GM18499 (cell line): ENCODE measurements around the gene ADGRL2.
A peak's percentile ranks its signal among the peaks of the same experiment; 100 is the strongest.

ENCODE experiments used
- ATAC-seq: cut with Tn5 transposase; IDR thresholded peaks from one replicate; pipeline ENCODE4 v1.9.1; 2021; ENCODE audit warnings: moderate number of reproducible peaks; ENCODE audit not compliant: insufficient read depth, unreplicated experiment

Gene ADGRL2

GRCh38 chr1:81800695-81801650, at the start of gene ADGRL2:
ADGRL2 (plus strand) TSS chr1:81800934; CDS start chr1:81836985, 36,051 bp downstream.
- peak; percentile 48 for ATAC-seq

GRCh38 chr1:81752840-81753239, 47.9 kb upstream of the ADGRL2 start:
- no peak for ATAC-seq

DNA sequence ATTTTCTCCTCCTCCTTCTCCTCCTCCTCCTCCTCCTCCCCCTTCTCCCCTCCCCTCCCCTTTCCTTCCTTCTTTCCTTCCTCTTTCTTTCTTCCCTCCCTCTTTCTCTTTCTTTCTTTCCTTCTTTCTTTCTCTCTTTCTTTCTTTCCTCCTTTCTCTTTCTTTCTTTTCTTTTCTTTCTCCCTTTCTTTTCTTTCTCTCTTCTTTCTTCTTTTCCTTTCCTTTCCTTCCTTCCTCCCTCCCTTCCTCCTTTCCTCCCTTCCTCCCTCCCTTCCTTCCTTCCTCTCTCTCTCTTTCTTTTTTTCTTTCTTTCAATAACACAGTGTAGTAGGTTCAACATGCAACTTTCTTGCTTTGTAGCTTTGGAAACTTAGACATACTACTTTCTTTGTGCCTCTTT, 46.3 kb upstream of the ADGRL2 start:
- ATAC-seq = no peak

GRCh38 chr1:81756872-81757271, 43.9 kb upstream of the ADGRL2 start:
- ATAC-seq = no peak

DNA sequence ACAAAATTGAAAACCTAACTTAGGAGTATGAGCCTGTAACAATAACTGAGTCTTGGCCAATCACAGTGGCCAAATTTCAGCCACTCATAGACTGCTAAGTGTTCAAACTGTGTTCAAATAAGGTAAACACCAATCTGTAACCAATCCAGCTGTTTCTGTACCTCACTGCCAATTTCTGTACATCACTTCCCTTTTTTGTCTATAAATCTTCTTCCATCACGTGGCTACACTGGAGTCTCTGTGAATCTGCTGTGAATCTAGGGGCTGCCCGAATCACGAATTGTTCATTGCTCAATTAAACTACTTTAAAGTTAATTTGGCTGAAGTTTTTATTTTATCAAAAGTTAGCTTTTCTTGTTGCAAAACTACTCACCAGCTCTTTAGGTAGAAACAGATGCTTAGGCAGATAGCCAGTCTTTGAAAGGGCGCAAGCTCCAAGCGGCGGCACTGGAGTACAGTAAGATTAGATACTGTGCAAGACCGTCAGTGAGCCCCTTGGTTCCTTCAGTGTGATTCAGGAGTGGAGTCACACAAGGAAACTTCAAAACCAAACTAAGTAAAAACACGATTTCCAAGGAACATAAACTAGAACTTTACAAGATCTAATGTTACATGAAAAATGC, 43.2 kb upstream of the ADGRL2 start:
- no peak for ATAC-seq

DNA sequence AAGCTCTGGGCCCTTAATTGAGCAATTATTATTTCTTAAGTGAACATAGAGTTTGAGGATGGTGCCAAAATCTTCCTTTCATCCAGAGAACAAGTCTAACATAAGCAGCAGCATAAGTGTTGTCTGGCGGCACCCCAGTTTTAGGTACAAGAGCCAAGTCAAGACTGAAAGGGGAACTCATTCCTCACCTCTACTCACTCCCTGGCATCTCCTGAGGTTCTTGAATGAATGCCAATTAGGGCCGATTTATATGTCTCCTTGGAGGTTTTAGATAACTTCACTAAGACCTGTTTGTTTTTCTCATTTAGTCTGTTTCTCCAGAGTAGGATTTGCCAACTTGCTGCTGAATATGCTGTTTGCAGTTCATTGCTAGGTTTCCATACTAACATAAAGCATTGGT, 42.6 kb upstream of the ADGRL2 start:
- ATAC-seq = no peak

- ATAC-seq = no peak
Observed at GRCh38 chr1:81760477-81761097, 40.1 kb upstream of the ADGRL2 start.

- ATAC-seq = no peak
Observed at GRCh38 chr1:81775510-81775909, 25.2 kb upstream of the ADGRL2 start.

- ATAC-seq = no peak
Observed at GRCh38 chr1:81780705-81781454, 19.9 kb upstream of the ADGRL2 start.

DNA sequence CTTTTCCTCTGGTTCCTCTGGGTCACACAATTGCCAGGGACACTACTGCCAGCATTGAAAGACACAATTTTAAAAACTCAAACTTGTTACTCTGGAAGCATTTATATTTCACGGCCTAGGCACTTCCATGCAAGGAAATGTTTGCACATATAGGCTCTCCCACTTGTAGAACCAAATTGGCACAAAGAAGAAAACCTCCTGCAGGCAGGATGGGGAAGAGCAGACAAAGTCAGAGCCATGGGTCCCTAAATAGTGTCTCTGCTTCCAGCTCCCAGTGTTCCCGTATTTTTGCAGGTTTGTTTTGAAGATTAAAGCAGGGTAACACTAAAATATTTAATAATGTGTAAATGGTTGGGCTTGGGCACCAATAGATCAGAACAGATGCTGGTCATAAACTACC, 19.0 kb upstream of the ADGRL2 start:
- no peak for ATAC-seq

DNA sequence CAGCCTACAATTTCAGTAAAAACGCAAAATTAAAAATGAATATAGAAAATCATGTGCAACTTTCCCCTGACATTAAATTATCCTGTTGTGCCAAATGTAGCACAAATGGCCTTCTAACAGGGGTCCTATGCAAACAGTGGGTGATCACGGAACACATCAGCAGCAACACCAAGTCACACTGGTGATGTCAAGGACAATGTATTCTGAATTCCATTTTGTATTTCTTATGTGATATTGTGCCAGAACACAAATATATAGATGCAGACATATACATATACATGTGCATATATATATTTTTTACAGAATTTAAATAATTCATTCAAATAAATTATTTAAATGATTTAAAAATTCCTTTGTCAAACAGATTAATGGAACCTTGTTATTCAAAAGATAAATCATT, 8.6 kb upstream of the ADGRL2 start:
- ATAC-seq = no peak

- ATAC-seq = no peak
Observed at GRCh38 chr1:81797701-81798100, 3.0 kb upstream of the ADGRL2 start.

DNA sequence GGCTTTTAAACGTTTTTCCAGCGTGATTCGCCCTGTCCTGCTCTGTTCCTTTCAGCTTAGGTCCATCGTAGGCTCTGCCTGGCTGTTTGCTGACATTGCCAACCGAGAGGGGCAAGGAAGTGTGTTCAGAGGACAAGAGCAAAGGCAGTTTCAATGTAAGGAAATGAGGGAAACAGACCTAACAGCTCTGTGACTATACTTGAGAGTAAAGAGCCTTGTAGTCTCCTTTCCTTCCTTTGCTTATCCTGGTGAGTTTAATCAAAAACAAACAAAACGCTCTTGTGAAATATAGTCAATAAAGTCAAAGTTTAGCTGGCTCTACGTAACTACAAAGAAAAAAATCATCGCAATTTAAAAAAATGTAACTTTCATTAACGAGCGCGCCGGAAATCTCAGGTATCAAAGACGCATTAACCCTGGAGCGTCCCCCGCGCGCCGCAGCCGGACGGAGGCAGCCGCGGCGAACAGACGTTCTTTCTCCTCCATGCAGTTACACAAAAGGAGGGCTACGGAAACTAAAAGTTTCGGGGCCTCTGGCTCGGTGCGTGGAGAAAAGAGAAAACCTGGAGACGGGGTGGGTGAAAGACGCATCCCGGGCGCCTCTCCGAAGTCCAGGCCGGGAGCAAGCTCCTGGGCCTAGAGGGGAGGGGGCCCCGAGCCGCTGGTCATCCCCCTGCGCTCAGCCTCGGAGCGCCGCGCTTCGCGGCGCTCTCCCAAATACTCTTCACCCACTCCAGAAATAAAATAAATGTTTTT, 617 bp upstream of the ADGRL2 start:
- ATAC-seq = no peak

GRCh38 chr1:81801651-81802456, 1.1 kb downstream of the ADGRL2 start:
- ATAC-seq = no peak

DNA sequence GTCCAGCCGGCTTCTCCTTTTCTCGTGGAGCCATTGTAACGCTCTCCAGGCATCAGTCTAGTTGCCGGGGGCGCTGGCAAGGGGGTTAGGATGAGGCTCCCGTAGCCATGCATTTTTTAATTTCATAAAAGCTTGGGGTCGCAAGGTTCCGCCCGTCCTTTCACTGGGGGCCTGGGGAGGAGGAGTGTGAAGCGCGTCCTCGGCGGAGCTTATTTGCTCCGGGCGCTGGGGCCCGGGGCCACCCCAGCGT, 1.6 kb downstream of the ADGRL2 start:
- ATAC-seq = no peak

DNA sequence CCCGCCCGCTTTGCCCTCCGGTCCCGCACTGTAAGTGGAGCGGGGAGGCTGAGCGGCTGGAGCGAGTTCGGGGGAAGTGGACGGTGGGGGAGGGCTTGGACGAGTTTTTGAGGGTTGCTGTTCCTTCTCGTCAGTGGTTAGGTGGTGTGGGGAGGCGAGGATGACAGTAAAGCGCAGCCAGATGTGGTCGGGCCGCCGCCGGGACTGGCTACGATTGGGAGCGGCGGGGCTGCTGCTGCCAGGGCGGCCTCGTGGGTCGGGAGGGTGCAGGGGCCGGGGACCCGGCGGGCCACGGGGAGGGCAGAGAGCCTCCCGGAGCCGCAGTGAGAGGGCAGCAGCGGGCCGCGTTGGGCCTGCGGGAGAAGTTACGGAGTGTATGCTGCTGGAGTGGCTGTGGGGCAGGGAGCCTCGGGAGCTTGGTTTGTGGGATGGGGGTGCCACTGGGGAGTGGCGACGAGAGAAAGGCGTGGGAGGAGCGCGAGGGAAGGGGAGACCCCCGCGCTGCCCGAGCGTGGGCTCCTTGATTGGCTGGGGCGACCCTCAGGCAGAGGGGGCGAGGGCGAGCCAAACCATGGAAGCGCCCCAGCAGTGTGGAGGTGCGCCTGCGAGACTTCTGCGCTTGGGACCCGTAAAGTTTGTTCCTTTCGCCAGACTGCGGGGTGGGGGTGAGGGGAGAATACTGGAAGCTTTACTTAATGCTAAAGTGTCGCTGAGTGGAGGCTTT, 2.1 kb downstream of the ADGRL2 start:
- ATAC-seq = no peak

DNA sequence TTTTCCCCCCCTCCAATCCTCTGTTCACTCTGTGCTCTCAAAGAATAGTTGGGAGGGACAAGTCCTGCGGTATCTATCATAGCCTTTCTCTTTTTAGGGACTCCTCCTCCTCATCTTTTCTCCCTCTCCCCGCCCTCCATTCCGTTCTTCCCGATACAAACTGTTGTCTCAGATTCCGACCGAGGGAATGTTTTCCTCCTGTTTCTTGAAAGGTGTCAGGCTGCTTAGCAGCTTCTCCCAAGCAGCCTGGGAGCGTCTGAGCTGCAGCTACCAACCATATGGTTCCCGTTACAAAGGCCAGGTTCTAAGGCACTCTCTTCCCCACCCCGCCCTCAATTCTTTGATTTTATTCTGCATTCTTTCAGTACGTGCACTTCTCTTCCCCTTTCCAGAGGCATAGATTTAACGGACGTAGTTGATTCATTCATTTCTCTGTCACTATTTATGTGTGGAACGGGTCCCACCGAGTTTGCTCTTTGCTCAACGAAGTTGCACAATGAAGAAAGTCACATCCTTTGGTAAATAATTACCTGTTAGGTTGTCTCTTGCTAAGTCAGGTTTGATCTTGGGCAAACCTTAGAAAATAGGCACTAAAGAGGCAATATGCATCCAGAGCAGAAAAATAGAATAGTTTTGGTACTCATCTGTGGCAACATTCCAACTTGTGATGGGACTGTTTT, 2.8 kb downstream of the ADGRL2 start:
- ATAC-seq = no peak

- ATAC-seq = no peak
Observed at GRCh38 chr1:81804312-81804711, 3.6 kb downstream of the ADGRL2 start.
